Activated T-helper 17 cell treated with anti-CD3 and anti-CD28 coated beads, Interleukin-2, amount 50 U/mL, for 72 hours (primary cell): ENCODE measurements around the gene GSN. TPM values are rescaled to one million over a fixed set of nuclear protein-coding genes. Genes with fewer than 3 reads are reported as not detected.
"Not testable (repeated sequence)": the region's sequence is repeated elsewhere in the genome, so short reads cannot be mapped to it uniquely, and the experiment has no call there.

Source experiments
- ATAC-seq: fragments of 150-1000 bp; cut with Tn5 transposase; replicated peaks from 2 replicates; pipeline ENCODE4 v1.10.0; 2021; ENCODE audit warnings: mild to moderate bottlenecking, moderate library complexity
- H3K27ac Mint-ChIP-seq: one replicate; pipeline ENCODE4 v1.8.0; 2022; ENCODE audit warnings: mixed read lengths
- H3K27me3 Mint-ChIP-seq: one replicate; pipeline ENCODE4 v1.8.0; 2022; ENCODE audit warnings: mixed read lengths
- H3K36me3 Mint-ChIP-seq: one replicate; pipeline ENCODE4 v1.8.0; 2022; ENCODE audit warnings: low read depth, mild to moderate bottlenecking, mixed read lengths
- H3K4me1 Mint-ChIP-seq: one replicate; pipeline ENCODE4 v1.8.0; 2022; ENCODE audit warnings: mixed read lengths
- H3K4me3 Mint-ChIP-seq: one replicate; pipeline ENCODE4 v1.8.0; 2022; ENCODE audit warnings: mild to moderate bottlenecking, mixed read lengths
- H3K9me3 Mint-ChIP-seq: one replicate; pipeline ENCODE4 v1.8.0; 2022; ENCODE audit warnings: mixed read lengths
- total RNA-seq, 2 donors: library from RNA; stranded (reverse); gene quantifications; one replicate each; pipeline ENCODE4 v1.2.3, GENCODE V29; 2022

GSN gene
- total RNA-seq, 2 donors from 2014 or later = 5.1 to 5.6 TPM

GRCh38 chr9:121285835-121286687 is 18.1 kb downstream of the GSN start:
- peak overlapping the region; percentile 75 for H3K27ac Mint-ChIP-seq

GRCh38 chr9:121286688-121286972 is 18.7 kb downstream of the GSN start:
- H3K4me1 Mint-ChIP-seq = peaks cover 8% of the 10 kb centered on the region
- no peak overlapping the region for H3K4me3 Mint-ChIP-seq
- no peaks in the 10 kb centered on the region for H3K27me3 Mint-ChIP-seq
- H3K36me3 Mint-ChIP-seq = no peaks in the 10 kb centered on the region
- ATAC-seq = no peak
- peak overlapping the region; percentile 75 for H3K27ac Mint-ChIP-seq
- no peaks in the 10 kb centered on the region for H3K9me3 Mint-ChIP-seq

More at GRCh38 chr9:121285835-121286687, 18.1 kb downstream of the GSN start:
- Mint-ChIP-seq H3K27me3 (no peaks in the 10 kb centered on the region), H3K36me3 (no peaks in the 10 kb centered on the region), H3K9me3 (no peaks in the 10 kb centered on the region), H3K4me3 (no peak overlapping the region), H3K4me1 (peaks cover 9% of the 10 kb centered on the region)
- ATAC-seq = no peak

GRCh38 chr9:121286973-121287741 is 19.2 kb downstream of the GSN start:
- ATAC-seq = peak; percentile 78
- Mint-ChIP-seq H3K9me3 (no peaks in the 10 kb centered on the region), H3K4me1 (peaks cover 5% of the 10 kb centered on the region), H3K27me3 (no peaks in the 10 kb centered on the region), H3K27ac (peak overlapping the region; percentile 75), H3K36me3 (no peaks in the 10 kb centered on the region), H3K4me3 (no peak overlapping the region)

- no peaks in the 10 kb centered on the region for H3K27me3 Mint-ChIP-seq
- no peak overlapping the region for H3K27ac Mint-ChIP-seq
Observed at GRCh38 chr9:121288673-121289025, 20.7 kb downstream of the GSN start.

GRCh38 chr9:121289026-121289771 is 21.2 kb downstream of the GSN start:
- H3K27ac Mint-ChIP-seq = no peak overlapping the region
- no peaks in the 10 kb centered on the region for H3K36me3 Mint-ChIP-seq
- H3K4me1 Mint-ChIP-seq = peaks cover 5% of the 10 kb centered on the region
- no peaks in the 10 kb centered on the region for H3K9me3 Mint-ChIP-seq
- no peak for ATAC-seq
- no peaks in the 10 kb centered on the region for H3K27me3 Mint-ChIP-seq
- H3K4me3 Mint-ChIP-seq = no peak overlapping the region

More at GRCh38 chr9:121288673-121289025, 20.7 kb downstream of the GSN start:
- Mint-ChIP-seq H3K36me3 (no peaks in the 10 kb centered on the region), H3K4me3 (no peak overlapping the region), H3K4me1 (peaks cover 5% of the 10 kb centered on the region), H3K9me3 (no peaks in the 10 kb centered on the region)
- ATAC-seq = no peak

GRCh38 chr9:121289772-121290370 is 21.9 kb downstream of the GSN start:
- ATAC-seq = no peak
- Mint-ChIP-seq H3K27ac (no peak overlapping the region), H3K4me1 (peaks cover 5% of the 10 kb centered on the region), H3K4me3 (no peak overlapping the region), H3K36me3 (no peaks in the 10 kb centered on the region), H3K27me3 (no peaks in the 10 kb centered on the region), H3K9me3 (no peaks in the 10 kb centered on the region)

GRCh38 chr9:121291536-121291935 is 23.6 kb downstream of the GSN start:
- not testable (repeated sequence) for H3K4me3 Mint-ChIP-seq, H3K36me3 Mint-ChIP-seq, ATAC-seq, H3K27ac Mint-ChIP-seq, H3K4me1 Mint-ChIP-seq, H3K27me3 Mint-ChIP-seq, H3K9me3 Mint-ChIP-seq

GRCh38 chr9:121292051-121292450 is 24.1 kb downstream of the GSN start:
- ATAC-seq = no peak
- no peaks in the 10 kb centered on the region for H3K27me3 Mint-ChIP-seq
- no peaks in the 10 kb centered on the region for H3K36me3 Mint-ChIP-seq
- no peak overlapping the region for H3K4me3 Mint-ChIP-seq
- no peaks in the 10 kb centered on the region for H3K4me1 Mint-ChIP-seq
- H3K27ac Mint-ChIP-seq = no peak overlapping the region
- no peaks in the 10 kb centered on the region for H3K9me3 Mint-ChIP-seq

GRCh38 chr9:121292801-121293241 is 24.9 kb downstream of the GSN start:
- Mint-ChIP-seq H3K27me3 (peaks cover 4% of the 10 kb centered on the region), H3K4me3 (no peak overlapping the region), H3K4me1 (no peaks in the 10 kb centered on the region), H3K36me3 (no peaks in the 10 kb centered on the region), H3K27ac (no peak overlapping the region), H3K9me3 (no peaks in the 10 kb centered on the region)
- no peak for ATAC-seq

GRCh38 chr9:121294151-121294743 is 26.3 kb downstream of the GSN start:
- Mint-ChIP-seq H3K4me3 (no peak overlapping the region), H3K27me3 (peaks cover 15% of the 10 kb centered on the region), H3K27ac (no peak overlapping the region), H3K9me3 (no peaks in the 10 kb centered on the region), H3K4me1 (peaks cover 5% of the 10 kb centered on the region), H3K36me3 (no peaks in the 10 kb centered on the region)
- no peak for ATAC-seq

- Mint-ChIP-seq H3K4me3 (no peak overlapping the region), H3K36me3 (no peaks in the 10 kb centered on the region), H3K9me3 (no peaks in the 10 kb centered on the region), H3K4me1 (peaks cover 7% of the 10 kb centered on the region), H3K27me3 (peaks cover 17% of the 10 kb centered on the region), H3K27ac (no peak overlapping the region)
- no peak for ATAC-seq
Observed at GRCh38 chr9:121294866-121295661, 27.1 kb downstream of the GSN start.

- Mint-ChIP-seq H3K27ac (no peak overlapping the region), H3K4me3 (no peak overlapping the region), H3K4me1 (peaks cover 11% of the 10 kb centered on the region), H3K9me3 (no peaks in the 10 kb centered on the region), H3K36me3 (no peaks in the 10 kb centered on the region), H3K27me3 (peaks cover 23% of the 10 kb centered on the region)
- no peak for ATAC-seq
Observed at GRCh38 chr9:121295662-121296191, 27.8 kb downstream of the GSN start.
